HT-29 (cell line): Measurements from ENCODE around the gene GTF2H2. TPM values are rescaled to one million over a fixed set of nuclear protein-coding genes. Genes with fewer than 3 reads are reported as not detected.
"Not testable (repeated sequence)": the region's sequence is repeated elsewhere in the genome, so short reads cannot be mapped to it uniquely, and the experiment has no call there.

ENCODE experiments used
- DNase-seq: peaks from one replicate; pipeline ENCODE4 v3.0.0-alpha.2; 2015; ENCODE audit warnings: low spot score
- total RNA-seq: library from RNA; depleted of rRNA; stranded (reverse); fragments of >200 nt; shearing (Covaris generic); gene quantifications from 2 replicates; pipeline ENCODE4 v1.2.3, GENCODE V29; 2014; rRNA removed

GTF2H2 gene
- total RNA-seq, 1 experiment from 2014 or later = 9.5 TPM

GRCh38 chr5:71013575-71013974, 53.9 kb downstream of the GTF2H2 start:
- DNase-seq = peak; percentile 8

- DNase-seq = no peak
Measured at GRCh38 chr5:71011194-71011792, 56.2 kb downstream of the GTF2H2 start.

- not testable (repeated sequence) for DNase-seq
Measured at GRCh38 chr5:71006983-71007382, 60.5 kb downstream of the GTF2H2 start.

Other genes with a start within 250 kb of the GTF2H2 start
- 2.0 TPM in 1 of 2 replicates, not detected in the other for gene SERF1A, start 167.0 kb downstream of the GTF2H2 start, total RNA-seq
- 24.1 and 29.1 TPM in 2 replicates for gene SMN1, start 142.6 kb downstream of the GTF2H2 start, total RNA-seq
- 0.71 and 0.99 TPM in 2 replicates for gene NAIP, start 42.3 kb downstream of the GTF2H2 start, total RNA-seq